K562 (cell line): ENCODE measurements around the gene ADAMTS14. TPM values are rescaled to one million over a fixed set of nuclear protein-coding genes. Genes with fewer than 3 reads are reported as not detected.

Source experiments
- ARID4B ChIP-seq: sonication (generic); formaldehyde crosslinking; IDR thresholded peaks from 2 replicates; pipeline ENCODE4 v1.8.0; 2022; ENCODE audit warnings: mild to moderate bottlenecking, missing genetic modification reagents
- E2F6 ChIP-seq, 2 experiments: IDR thresholded peaks; 2 replicates each; pipeline ENCODE4 v1.6.1; 2011; ENCODE audit warnings: borderline replicate concordance in 1 of 2, control low read depth in 1 of 2, low read depth in 1 of 2, low read length in 1 of 2, mild to moderate bottlenecking in 1 of 2, mixed read lengths in 1 of 2, moderate library complexity in 1 of 2; ENCODE audit not compliant: insufficient read depth in 1 of 2, insufficient read length in 1 of 2, poor library complexity in 1 of 2, severe bottlenecking in 1 of 2; ENCODE audit errors: extremely low read depth in 1 of 2
- ETV5 ChIP-seq: sonication (generic); formaldehyde crosslinking; IDR thresholded peaks from 2 replicates; pipeline ENCODE4 v1.4.0; 2020; ENCODE audit warnings: low read depth, mild to moderate bottlenecking, missing genetic modification reagents
- FOXM1 ChIP-seq, 2 experiments: fragments of 450-650 bp in 1 of 2; sonication (generic) in 1 of 2; formaldehyde crosslinking in 1 of 2; IDR thresholded peaks; 2 replicates each; pipeline versions ENCODE4 v1.6.1 to v1.9.0; 2017 to 2022; ENCODE audit warnings: low read depth in 2 of 2, mild to moderate bottlenecking in 2 of 2, missing genetic modification reagents in 1 of 2, moderate library complexity in 1 of 2
- HCFC1 ChIP-seq: IDR thresholded peaks from 2 replicates; pipeline ENCODE4 v1.6.1; 2012; ENCODE audit warnings: low read depth, low read length, improper control_type of control experiment
- TEAD1 ChIP-seq, 2 experiments: fragments of 450-650 bp in 1 of 2; sonication (generic) in 1 of 2; formaldehyde crosslinking; IDR thresholded peaks; 2 replicates each; pipeline versions ENCODE4 v1.4.0 to v1.8.0; 2020 to 2022; ENCODE audit warnings: mild to moderate bottlenecking in 2 of 2, missing genetic modification reagents in 1 of 2
- TRIM28 ChIP-seq: fragments of 450-650 bp; IDR thresholded peaks from 2 replicates; pipeline ENCODE4 v1.6.1; 2017
- U2AF1 ChIP-seq: fragments of 200-400 bp; formaldehyde crosslinking; optimal IDR thresholded peaks from 2 replicates; pipeline ENCODE3; 2017; ENCODE audit warnings: mild to moderate bottlenecking, low read depth, low read length, moderate library complexity
- ZNF395 ChIP-seq: fragments of 200-800 bp; sonication (Bioruptor generic); IDR thresholded peaks from 2 replicates; pipeline ENCODE4 v1.6.1; 2017; ENCODE audit warnings: missing genetic modification characterization, missing compliant biosample characterization
- ZNF444 ChIP-seq: fragments of 250-450 bp; sonication (Bioruptor Pico); IDR thresholded peaks from 2 replicates; pipeline ENCODE4 v1.4.0; 2020; ENCODE audit warnings: mild to moderate bottlenecking, moderate library complexity
- polyA plus RNA-seq, 8 experiments: library from polyadenylated mRNA; depleted of rRNA in 4 of 8; stranded (reverse) in 5 of 8; unstranded in 3 of 8; fragments of >200 nt; fragmentation: Nextera tagmentation in 2 of 8; fragmentation: Illumina TruSeq in 1 of 8; extraction: Ambion mirVana in 2 of 8; extraction: Trizol in 1 of 8; gene quantifications; 2 replicates each; pipeline versions ENCODE4 v1.2.1 to v1.2.3, GENCODE V29; 2011 to 2014; ENCODE audit warnings: inconsistent platforms in 1 of 8, missing spikeins in 1 of 8
- total RNA-seq, 7 experiments: library from RNA; depleted of rRNA in 6 of 7; stranded (reverse); fragments of >200 nt in 6 of 7; fragmentation: Illumina TruSeq in 2 of 7; extraction: Trizol in 2 of 7; gene quantifications; 2 replicates each; pipeline versions ENCODE4 v1.2.1 to v1.2.3, GENCODE V29; 2011 to 2021; ENCODE audit warnings: low replicate concordance in 1 of 7
- TF ChIP-seq, protein P1 (sequence below): fragments of 250-450 bp; sonication (Bioruptor Pico); IDR thresholded peaks from 2 replicates; pipeline ENCODE4 v1.4.0; 2020; ENCODE audit warnings: mild to moderate bottlenecking, moderate library complexity, borderline replicate concordance
- TF ChIP-seq, protein P2 (sequence below): fragments of 450-650 bp; IDR thresholded peaks from 2 replicates; pipeline ENCODE4 v1.6.1; 2016; ENCODE audit warnings: mild to moderate bottlenecking

The ADAMTS14 gene
- total and polyA plus RNA-seq, 9 of the 15 experiments (the other 6 are each of a cell fraction or from before 2014, with no cell fraction given), result 0.04 to 37.4 (median 15.9) TPM

DNA sequence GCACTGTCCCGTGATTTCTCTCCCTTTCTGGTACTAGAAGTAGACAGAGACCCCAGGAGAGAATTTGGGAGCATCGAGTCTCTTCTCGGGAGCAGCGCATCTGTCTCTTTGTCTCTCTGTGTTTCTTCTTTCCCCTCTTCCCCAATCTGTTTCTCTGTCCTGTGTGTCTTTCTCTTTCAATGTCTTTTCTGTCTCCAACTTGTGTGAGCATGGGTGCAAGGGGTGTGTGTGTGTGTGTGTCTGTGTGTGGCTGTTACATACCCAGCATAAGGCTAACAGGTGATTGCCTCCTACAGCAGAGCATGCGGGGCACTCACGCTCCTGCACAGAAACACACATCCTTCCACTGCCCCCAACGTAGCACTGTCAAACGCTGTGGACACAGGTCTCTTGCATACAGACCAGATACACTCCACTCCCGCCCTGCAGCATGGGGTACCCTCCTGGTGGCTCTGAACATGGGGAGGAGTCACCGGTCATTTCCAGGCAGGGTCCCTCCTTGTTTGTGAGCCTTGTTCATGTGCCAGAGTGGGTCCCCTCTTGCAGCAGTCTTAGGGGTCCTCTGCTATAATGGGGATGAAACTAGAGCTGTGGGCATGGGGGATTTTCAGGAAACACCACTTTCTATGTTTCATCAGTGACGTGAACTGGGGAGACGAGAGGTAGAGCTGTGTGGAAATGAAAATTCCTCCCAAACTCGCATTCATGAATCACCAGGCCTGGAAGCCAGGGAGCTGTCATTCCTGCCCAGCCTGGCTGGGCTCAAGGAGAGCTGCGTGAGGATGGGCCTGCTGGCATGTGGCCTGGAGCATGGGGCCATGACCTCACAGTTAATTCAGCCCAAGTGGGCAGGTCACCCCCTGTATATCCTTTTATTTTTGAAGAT is 980 bp downstream of the ADAMTS14 start (continued):
- no peak for TF ChIP-seq ETV5 (CRISPR knock-in tag)
- TF ChIP-seq, protein P1, sequence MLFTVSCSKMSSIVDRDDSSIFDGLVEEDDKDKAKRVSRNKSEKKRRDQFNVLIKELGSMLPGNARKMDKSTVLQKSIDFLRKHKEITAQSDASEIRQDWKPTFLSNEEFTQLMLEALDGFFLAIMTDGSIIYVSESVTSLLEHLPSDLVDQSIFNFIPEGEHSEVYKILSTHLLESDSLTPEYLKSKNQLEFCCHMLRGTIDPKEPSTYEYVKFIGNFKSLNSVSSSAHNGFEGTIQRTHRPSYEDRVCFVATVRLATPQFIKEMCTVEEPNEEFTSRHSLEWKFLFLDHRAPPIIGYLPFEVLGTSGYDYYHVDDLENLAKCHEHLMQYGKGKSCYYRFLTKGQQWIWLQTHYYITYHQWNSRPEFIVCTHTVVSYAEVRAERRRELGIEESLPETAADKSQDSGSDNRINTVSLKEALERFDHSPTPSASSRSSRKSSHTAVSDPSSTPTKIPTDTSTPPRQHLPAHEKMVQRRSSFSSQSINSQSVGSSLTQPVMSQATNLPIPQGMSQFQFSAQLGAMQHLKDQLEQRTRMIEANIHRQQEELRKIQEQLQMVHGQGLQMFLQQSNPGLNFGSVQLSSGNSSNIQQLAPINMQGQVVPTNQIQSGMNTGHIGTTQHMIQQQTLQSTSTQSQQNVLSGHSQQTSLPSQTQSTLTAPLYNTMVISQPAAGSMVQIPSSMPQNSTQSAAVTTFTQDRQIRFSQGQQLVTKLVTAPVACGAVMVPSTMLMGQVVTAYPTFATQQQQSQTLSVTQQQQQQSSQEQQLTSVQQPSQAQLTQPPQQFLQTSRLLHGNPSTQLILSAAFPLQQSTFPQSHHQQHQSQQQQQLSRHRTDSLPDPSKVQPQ, result no peak
- 0 out of 2 replicates have a peak, but pooled peaks have one; percentile 45 for TF ChIP-seq ZNF395 (CRISPR knock-in tag)
- 0 out of 2 replicates have a peak, but pooled peaks have one; percentile 14 for TF ChIP-seq ARID4B (CRISPR knock-in tag)
- TF ChIP-seq U2AF1, result no peak
- TF ChIP-seq FOXM1 (IDR thresholded peaks at IDR 0.05; ENCODE audit: low read depth), result no peak
- TF ChIP-seq FOXM1 (CRISPR knock-in tag; IDR thresholded peaks at IDR 0.05; ENCODE audit: low read depth), result no peak
- no peak for TF ChIP-seq ZNF444
- TF ChIP-seq TRIM28, result no peak
- no peak for TF ChIP-seq TEAD1 (CRISPR knock-in tag; IDR thresholded peaks at IDR 0.05)
- TF ChIP-seq E2F6 (IDR thresholded peaks at IDR 0.05; ENCODE audit: borderline replicate concordance in 1 of 2, extremely low read depth in 1 of 2, insufficient read depth in 1 of 2, insufficient read length in 1 of 2, low read depth in 1 of 2, low read length in 1 of 2, poor library complexity in 1 of 2, severe bottlenecking in 1 of 2), result peak; percentile 32 to 75
- TF ChIP-seq, protein P2, sequence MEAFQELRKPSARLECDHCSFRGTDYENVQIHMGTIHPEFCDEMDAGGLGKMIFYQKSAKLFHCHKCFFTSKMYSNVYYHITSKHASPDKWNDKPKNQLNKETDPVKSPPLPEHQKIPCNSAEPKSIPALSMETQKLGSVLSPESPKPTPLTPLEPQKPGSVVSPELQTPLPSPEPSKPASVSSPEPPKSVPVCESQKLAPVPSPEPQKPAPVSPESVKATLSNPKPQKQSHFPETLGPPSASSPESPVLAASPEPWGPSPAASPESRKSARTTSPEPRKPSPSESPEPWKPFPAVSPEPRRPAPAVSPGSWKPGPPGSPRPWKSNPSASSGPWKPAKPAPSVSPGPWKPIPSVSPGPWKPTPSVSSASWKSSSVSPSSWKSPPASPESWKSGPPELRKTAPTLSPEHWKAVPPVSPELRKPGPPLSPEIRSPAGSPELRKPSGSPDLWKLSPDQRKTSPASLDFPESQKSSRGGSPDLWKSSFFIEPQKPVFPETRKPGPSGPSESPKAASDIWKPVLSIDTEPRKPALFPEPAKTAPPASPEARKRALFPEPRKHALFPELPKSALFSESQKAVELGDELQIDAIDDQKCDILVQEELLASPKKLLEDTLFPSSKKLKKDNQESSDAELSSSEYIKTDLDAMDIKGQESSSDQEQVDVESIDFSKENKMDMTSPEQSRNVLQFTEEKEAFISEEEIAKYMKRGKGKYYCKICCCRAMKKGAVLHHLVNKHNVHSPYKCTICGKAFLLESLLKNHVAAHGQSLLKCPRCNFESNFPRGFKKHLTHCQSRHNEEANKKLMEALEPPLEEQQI, result no peak
- no peak for TF ChIP-seq HCFC1
